Activated CD4-positive, alpha-beta T cell treated with anti-CD3 and anti-CD28 coated beads, Interleukin-2, amount 50 U/mL, for 4 hours (primary cell): Measurements from ENCODE around the gene PRR11.
"Not testable (repeated sequence)": the region's sequence is repeated elsewhere in the genome, so short reads cannot be mapped to it uniquely, and the experiment has no call there.

Source experiments
- DNase-seq, 2 experiments: peaks; one replicate each; pipeline ENCODE4 v3.0.0-alpha.2; 2020

Gene PRR11

GRCh38 chr17:59152925-59153324, 2.6 kb upstream of the PRR11 start:
- DNase-seq: no peak

DNA sequence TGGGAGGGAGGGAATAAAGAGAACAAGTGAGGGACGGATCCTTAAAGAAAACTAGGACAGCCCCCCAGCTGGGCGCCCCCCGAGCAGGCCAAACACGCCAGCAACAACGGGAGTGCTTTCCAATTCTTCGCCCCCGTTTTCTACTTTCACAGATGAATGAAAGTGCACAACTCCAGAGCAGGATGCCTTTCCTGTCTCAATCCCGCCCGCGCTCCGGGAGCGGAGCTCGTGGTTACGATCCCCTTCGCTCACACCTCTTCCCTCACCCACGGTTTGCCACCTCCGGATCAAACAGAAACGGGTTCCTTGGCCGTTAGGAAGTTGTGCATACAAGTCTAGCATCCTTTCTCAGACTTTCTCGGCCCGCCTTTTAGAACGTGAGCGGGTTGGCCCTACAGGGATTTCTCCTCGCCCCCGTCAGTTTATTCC, 1.2 kb upstream of the PRR11 start:
- DNase-seq: peak; percentile 11 to 15

DNA sequence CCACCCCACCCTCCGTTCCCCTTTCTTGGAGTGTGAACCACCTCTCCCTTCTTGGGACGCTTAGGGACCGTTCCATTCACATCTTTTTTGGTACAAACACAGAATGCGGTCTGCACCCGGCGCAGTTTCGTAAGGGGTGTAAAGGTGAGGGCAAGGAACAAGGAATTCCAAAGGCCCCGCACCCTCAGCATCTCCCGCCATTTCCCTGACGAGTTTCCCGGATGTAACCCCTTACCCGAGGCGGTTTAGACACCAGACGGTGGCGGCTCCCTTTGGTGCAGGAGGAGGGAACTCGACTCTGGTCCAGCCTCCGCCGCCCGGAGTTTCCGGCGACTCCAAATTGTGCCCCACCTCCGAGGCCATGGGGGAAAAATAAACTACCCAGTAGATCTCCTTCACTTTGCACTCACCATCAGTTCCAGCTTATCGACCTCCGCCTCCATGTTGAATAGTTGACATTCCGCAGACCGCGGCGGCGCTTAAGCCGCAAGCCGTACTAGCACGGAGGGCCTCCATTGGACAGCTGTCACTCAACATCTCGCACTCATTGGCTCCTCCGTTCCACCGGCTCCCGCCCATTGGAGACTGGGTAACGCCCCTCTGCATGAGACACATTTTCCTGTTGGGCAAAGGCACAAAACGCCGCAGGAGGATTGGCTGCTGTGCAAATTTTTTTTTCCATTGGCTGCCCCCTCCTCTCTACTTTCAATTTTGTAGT, 666 bp upstream of the PRR11 start, which contains the start of gene SKA2:
Gene SKA2 (minus strand): TSS at position 466 of the 718 bp plus-strand sequence. CDS start 23 bp downstream, at position 443.
- DNase-seq: peak; percentile 96 to 97

- no peak for DNase-seq
Observed at GRCh38 chr17:59160157-59161025, 4.8 kb downstream of the PRR11 start.

GRCh38 chr17:59161477-59161876, 5.9 kb downstream of the PRR11 start:
- DNase-seq: no peak

GRCh38 chr17:59165933-59166342, 10.4 kb downstream of the PRR11 start:
- DNase-seq: peak; percentile 16 to 22

DNA sequence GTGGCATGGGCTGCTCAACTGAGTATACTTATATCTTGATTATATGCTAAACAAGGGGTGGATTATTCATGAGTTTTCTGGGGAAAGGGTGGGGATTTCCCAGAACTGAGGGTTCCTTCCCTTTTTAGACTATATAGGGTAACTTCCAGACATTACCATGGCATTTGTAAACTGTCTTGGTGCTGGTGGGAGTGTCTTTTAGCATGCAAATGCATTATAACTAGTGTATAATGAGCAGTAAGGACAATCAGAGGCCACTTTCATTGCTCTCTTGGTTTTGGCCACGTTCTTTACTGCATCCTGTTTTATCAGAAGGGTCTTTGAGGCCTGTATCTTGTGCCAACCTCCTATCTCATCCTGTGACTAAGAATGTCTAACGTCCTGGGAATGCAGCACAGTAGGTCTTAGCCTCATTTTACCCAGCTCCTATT, 12.0 kb downstream of the PRR11 start:
- no peak for DNase-seq

DNA sequence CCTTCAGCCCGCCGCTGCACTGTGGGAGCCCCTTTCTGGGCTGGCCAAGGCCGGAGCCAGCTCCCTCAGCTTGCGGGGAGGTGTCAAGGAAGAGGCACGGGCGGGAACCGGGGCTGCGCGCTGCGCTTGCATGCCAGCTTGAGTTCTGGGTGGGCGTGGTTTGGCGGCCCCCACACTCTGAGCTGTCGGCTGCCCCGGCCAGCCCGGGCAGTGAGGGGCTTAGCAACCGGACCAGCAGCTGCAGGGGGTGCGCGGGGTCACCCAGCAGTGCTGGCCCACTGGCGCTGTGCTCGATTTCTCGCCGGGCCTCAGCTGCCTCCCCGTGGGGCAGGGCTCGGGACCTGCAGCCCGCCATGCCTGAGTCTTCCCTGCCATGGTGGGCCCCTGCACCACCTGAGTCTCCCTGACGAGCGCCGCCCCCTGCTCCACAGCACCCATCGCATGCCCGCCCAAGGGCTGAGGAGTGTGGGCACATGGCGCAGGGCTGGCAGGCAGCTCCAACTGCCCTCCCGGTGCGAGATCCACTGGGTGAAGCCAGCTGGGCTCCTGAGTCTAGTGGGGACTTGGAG, 17.0 kb downstream of the PRR11 start:
- DNase-seq: no peak

DNA sequence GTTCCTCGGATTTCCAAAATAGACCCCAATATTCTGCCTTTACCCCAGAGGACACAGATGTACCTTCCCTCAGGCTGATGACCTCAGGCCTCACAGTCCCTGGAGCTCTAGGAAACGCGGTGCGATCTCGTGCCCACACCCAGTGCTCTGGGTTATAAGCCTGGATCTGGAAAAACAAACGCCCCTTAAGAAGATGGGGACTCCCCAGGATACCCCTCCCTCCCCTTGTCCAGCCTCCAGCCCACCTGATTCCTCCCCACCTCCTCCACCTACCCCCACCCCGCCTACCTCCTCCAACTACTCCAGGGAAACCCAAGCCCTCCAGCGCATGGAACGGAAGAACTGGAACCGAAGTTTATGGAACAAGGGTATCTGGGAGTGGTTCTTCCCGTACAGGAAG, 19.1 kb downstream of the PRR11 start:
- no peak for DNase-seq

DNA sequence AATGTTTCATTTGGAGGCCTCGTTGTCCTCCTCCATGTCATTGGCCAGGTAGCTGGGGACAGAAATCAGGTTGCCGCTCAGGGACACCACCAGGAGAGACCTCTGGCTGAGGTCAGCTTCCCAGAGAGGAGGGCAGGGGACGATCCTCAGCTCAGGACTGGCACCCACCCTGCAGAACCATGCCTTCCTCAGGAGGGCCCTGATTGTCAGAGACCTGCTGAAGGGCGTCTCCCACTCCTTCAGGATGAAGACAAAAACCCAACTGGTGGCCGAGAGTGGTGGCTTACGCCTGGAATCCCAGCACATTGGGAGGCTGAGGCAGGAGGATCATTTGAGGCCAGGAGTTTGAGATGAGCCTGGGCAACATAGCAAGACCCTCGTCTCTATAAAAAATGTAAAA, 19.5 kb downstream of the PRR11 start:
- DNase-seq: no peak

DNA sequence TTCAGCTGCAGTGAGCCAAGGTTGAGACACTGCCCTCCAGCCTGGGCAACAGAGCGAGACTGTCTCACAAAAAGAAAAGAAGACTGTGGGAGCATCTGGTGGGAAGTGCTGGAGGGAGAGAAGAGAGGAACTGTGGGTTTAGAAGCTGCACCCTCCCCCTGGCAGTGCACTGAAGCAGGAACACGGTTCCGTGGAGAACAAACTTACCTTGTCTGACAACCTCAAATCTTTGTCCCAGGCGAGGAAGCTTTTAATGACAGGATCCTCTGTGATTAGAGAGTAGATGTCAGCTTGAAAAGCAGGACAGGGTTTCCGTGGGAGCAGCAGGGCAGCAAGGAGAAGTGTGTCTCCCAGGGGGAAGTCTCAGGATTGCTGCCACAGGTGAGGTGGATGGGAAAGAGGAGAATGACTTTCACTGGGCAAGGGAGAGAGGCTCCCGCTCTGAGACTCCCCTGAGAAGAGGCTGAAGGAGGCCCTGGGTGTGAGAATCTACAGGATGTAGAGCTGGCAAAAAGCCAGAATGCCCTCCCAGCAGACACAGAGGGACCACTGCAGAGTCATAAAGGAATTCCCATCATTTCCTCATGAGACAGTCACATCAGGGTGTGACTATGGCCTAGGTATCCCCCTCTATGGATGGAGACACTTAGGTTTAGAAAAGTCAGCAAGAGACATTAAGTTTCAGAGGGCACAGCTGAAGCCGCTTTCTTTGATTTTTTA, 22.9 kb downstream of the PRR11 start:
- no peak for DNase-seq

GRCh38 chr17:59179601-59180000, 24.1 kb downstream of the PRR11 start:
- DNase-seq: not testable (repeated sequence)

GRCh38 chr17:59180626-59181025, 25.1 kb downstream of the PRR11 start:
- no peak for DNase-seq

GRCh38 chr17:59181481-59181880, 25.9 kb downstream of the PRR11 start:
- DNase-seq: no peak

GRCh38 chr17:59185997-59186396, 30.5 kb downstream of the PRR11 start:
- no peak for DNase-seq

- DNase-seq: no peak
Observed at GRCh38 chr17:59186850-59187249, 31.3 kb downstream of the PRR11 start.

- no peak for DNase-seq
Observed at GRCh38 chr17:59190806-59191205, 35.3 kb downstream of the PRR11 start.

GRCh38 chr17:59193336-59193862, 37.9 kb downstream of the PRR11 start:
- DNase-seq: no peak

DNA sequence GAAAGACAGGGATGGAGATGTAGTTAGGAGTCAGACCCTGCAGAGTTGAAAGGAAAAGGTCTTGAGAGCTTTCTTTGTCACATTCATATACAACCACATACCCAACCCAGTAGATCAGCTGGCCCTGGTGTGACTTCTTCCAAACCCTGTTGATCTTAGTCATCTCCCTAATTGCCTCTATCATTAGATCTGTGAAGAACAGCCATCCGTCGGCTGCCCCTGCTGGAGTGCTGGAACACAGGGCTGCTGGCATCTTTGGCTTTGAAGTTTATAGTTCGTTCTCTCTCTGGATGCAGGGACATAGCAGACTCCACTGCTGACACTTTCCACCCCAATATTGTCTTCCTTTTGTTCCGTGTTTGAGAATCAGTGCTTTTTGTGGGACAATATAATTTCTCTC, 43.9 kb downstream of the PRR11 start:
- no peak for DNase-seq

GRCh38 chr17:59202320-59202719, 46.8 kb downstream of the PRR11 start:
- no peak for DNase-seq

DNA sequence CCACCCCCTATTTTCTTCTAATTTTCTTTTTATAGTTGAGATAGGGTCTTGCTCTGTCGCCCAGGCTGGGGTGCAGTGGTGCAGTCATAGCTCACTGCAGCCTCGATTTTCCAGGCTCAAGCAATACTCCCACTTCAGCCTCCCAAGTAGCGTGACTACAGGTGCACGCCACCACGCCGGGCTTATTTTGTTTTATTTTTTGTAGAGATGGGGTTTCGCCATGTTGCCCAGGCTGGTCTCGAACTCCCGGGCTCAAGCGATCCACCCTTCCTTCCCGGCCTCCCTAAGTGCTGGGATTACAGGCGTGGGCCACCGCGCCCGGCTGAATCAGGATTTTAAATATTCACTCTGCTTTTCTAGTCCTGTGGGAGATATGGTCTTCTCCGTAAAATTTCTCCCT, 63.8 kb downstream of the PRR11 start:
- no peak for DNase-seq

GRCh38 chr17:59219992-59220327, 64.4 kb downstream of the PRR11 start:
- DNase-seq: no peak
